ENCODE results near the gene ZNF611.
"Not testable (repeated sequence)": the region's sequence is repeated elsewhere in the genome, so short reads cannot be mapped to it uniquely, and the experiment has no call there.

- TF ChIP-seq, protein P1, sequence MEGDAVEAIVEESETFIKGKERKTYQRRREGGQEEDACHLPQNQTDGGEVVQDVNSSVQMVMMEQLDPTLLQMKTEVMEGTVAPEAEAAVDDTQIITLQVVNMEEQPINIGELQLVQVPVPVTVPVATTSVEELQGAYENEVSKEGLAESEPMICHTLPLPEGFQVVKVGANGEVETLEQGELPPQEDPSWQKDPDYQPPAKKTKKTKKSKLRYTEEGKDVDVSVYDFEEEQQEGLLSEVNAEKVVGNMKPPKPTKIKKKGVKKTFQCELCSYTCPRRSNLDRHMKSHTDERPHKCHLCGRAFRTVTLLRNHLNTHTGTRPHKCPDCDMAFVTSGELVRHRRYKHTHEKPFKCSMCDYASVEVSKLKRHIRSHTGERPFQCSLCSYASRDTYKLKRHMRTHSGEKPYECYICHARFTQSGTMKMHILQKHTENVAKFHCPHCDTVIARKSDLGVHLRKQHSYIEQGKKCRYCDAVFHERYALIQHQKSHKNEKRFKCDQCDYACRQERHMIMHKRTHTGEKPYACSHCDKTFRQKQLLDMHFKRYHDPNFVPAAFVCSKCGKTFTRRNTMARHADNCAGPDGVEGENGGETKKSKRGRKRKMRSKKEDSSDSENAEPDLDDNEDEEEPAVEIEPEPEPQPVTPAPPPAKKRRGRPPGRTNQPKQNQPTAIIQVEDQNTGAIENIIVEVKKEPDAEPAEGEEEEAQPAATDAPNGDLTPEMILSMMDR (IDR thresholded peaks at IDR 0.05), result not testable (repeated sequence)
- TF ChIP-seq EP300 (IDR thresholded peaks at IDR 0.05); RAD21 (conservative IDR thresholded peaks at IDR 0.05 in 1 of 2, IDR thresholded peaks at IDR 0.05 in 1 of 2); REST (IDR thresholded peaks at IDR 0.05): not testable (repeated sequence)
These were observed 19.5 kb downstream of the ZNF611 start for GRCh38 chr19:52715330-52715729.
